ENCODE results near the gene MBD3.
"Not testable (repeated sequence)": the region's sequence is repeated elsewhere in the genome, so short reads cannot be mapped to it uniquely, and the experiment has no call there.

MBD3 gene, protein sequence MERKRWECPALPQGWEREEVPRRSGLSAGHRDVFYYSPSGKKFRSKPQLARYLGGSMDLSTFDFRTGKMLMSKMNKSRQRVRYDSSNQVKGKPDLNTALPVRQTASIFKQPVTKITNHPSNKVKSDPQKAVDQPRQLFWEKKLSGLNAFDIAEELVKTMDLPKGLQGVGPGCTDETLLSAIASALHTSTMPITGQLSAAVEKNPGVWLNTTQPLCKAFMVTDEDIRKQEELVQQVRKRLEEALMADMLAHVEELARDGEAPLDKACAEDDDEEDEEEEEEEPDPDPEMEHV

DNA sequence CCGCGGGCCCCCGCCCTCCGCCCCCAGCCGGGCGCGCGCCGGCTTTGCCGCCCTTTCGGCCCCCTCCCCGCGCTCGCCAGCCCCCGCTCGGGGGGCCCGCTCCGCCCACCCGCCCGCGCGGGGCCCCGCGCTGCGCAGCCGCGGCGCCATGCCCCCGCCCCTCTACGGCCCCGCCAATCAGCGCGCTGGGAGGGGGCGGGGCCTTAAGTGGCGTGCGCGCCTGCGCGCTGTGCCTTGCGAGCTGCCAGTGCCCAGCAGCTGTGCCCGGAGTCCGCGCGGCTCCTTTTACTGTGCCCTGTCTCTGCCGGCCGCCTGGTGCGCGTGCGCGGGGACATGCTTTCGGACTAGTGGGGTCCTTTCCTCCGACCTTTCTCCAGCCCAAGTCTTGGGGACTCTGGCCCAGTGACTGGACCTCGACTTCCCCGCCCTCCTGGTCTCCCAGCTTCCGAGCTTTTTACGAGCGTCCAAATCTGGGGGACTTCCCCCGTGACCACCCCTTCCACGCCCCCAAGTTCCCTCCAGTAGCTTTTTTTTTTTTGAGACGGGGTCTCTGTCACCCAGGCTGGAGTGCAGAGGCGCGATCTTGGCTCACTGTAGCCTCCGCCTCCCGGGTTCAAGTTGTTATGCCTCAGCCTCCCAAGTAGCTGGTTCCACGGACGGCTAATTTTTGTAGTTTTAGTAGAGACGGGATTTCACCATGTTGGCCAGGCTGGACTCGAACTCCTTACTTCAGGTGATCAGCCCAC is at the start of gene MBD3:
Gene MBD3, minus strand, starts transcription at position 111 of the 746 bp plus-strand sequence. CDS start 234 bp downstream, outside the sequence.
- in situ Hi-C loops (cut with MboI; ENCODE audit: low sequenced_read_pairs): no loop called here

DNA sequence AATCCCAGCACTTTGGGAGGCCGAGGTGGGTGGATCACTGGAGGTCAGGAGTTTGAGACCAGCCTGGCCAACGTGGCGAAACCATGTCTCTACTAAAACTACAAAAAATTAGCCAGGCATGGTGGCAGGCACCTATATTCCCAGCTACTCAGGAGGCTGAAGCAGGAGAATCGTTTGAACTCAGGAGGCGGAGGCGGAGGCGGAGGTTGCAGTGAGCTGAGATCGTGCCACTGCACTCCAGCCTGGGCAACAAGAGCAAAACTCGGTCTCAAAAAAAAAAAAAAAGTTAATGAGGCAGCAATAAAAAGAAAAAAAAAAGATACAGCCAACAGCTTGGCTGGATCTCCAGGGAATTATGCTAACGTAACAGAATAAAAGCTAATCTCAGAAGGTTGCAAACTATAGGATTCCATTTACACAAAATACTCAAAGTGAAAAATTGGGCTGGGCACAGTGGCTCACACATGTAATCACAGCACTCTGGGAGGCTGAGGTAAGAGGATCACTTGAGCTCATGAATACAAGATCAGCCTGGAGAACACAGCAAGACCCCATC is 48.3 kb upstream of the MBD3 start:
- in situ Hi-C loops (cut with MboI; ENCODE audit: low sequenced_read_pairs): not testable (repeated sequence)

DNA sequence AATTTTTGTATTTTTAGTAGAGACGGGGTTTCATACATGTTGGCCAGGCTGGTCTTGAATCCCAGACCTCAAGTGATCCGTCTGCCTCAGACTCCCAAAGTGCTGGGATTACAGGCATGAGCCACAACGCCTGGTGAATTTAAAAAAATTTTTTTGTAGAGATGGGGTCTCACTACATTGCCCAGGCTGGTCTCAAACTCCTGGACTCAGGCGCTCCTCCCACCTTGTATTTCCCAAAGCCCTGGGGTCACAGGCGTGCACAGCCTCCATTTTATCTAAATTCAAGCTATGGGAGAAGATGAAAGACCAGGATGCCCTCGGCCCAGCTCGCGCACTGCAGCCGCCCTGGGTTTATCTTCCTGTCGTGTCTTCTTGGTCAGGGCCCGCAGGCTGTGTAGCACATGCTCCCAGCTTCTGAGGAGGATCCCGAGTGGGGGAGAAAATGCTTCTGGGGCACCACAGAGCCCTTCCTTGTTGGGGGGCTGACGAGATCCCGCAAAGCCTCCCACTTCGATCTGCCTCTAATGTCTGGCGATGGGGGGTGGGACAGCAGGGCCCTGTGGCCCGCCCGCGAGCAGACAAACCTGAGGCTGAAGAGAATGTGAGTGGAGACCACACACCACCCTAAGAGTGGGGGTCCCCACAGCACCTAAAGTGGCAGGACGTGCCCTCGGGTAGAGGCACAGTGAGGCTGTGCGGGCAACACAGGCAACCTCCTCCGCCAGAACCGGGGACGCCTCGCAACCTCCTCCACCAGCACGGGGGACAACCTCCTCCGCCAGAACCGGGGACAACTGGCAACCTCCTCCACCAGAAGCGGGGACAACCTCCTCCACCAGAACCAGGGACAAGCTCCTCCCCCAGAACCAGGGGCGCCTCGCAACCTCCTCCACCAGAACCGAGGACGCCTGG is 43.9 kb upstream of the MBD3 start:
- in situ Hi-C loops (cut with MboI; ENCODE audit: low sequenced_read_pairs): no loop called here

DNA sequence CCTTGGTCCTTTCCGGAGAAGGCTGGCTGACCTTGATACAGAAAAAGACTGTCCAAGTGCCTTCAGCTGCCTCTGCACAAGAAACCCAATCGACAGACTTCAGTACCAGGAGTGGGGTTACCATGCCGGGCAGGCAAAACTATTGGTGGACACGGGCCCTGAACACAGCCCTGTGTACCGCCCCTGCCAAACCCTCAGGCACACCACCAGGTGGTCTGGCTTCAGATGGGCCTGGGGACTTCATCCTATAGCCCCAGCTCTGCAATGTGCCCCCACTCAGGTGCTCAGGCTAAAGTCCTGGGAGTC is 42.2 kb upstream of the MBD3 start:
- in situ Hi-C loops (cut with MboI; ENCODE audit: low sequenced_read_pairs): no loop called here

DNA sequence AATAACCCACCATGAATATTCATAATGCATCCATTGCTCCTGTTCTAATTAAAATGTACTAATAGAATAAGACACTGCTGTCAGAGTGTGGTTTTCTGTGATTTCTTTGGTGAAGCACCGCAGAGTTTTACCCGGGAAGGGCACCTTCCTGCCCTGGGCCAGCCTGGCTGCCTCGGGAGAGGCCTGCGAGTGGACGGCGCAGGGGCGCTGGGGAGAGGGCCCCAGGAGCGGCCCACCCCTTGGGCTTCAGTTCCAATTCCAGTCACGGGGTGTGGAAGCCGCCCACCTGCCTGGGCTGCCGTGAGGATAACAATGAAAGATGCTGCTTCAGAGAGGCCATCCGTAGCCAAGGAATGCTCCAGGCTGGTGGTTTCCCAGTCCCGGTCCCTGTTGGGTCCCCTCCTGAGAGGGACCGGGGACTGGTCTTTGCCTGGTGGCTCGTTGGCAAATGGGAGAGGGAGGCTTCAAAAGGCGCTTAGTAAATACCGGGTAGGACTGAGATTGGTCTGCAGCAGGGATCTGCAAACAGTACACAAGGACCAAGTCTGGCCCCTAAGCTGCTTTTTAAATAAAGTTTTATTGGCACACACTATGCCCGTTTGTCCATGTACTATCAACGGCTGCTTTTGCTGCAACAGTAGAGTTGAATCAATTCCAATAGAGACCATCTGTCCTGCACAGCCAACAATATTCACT is 41.7 kb upstream of the MBD3 start:
- in situ Hi-C loops (cut with MboI; ENCODE audit: low sequenced_read_pairs): no loop called here

DNA sequence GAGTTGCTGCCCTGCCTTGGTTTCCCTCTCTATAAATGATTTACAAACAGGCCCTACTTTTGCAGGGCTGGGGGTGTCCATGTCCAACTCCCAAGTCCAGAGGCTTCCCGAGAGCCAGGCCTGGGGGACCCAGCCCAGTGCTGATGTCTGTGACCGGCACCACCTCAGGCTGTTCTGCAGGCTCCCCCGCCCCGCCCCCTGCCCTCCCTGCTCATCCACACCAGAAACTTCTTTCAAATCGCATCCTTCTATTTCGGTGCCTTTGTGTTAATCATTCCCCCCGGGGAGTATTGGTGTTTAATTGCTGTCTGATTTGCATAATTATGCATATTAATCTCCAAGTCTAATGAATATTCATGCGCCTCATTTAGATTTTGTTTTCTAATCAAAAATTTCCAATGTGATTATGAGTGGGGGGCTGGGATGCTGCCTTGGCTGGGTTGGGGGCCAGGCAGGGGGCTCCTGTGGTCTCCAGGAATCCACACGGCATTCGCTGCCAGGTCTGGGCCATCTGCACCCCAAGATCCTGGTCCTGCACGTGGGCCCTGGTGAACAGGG is 40.7 kb upstream of the MBD3 start:
- in situ Hi-C loops (cut with MboI; ENCODE audit: low sequenced_read_pairs): no loop called here

DNA sequence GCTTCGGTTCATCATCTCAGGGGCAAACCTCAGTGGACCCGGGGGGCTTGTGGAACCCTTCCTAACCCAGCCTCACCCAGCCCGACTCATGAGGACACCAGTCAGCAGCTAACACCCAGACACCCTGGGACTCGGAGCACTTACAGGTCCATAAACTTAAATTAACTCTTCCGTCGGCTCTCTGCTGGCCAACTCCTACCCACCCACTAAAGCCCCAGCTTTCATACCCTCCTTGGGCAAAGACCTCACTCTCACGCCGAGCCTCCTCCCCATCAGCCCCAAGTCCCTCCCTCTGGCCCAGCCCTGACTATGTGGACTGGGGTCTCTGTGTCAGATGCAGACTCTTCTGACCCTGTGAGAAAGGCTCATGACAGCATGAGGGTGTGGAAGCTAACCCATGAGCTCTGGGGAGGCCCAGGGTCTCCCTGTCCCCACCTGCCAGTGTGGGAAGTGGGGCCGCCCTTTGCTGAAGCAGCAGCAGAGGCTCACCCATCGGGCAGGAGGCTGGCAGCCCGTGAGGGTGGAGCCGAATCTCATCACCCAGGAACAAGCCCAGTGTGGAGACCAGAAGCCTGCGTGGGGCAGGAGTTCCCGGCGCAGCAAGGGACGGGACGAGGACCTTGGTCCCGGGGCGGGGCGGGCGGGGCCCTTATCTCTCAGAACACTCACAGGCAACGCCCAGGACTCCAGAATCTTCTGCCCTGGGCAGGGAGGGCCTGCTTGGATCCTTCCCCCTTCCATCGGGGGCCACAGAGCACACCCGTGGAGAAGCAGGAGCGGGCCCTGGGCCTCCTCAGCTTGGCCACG is 40.0 kb upstream of the MBD3 start:
- in situ Hi-C loops (cut with MboI; ENCODE audit: low sequenced_read_pairs): no loop called here

DNA sequence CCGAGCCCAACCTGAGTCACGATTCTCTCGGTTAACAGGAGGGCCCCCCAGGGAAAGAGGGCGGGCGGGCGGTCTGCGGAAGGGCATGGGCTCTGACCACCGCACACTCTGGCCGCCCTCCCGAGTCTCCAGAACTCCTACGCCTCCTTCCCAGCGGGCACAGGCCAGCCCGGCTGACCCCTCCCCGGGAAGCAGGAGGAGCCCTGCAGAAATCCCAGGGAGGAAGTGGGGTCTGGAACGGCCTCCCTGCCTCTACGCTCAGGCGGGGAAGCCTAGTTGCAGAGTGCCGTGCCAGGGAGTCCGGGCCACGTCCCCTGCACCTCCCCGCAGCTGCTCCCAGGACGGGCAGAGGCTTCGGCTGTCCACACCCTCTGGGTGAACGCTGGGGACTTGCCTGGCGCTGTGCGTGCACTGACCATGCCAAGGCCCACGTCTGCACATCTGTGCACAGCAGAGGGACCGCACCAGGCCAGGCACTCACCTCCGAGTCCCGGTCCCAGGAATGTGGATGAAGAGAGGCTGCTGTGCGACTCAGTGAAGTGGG is 39.0 kb upstream of the MBD3 start:
- in situ Hi-C loops (cut with MboI; ENCODE audit: low sequenced_read_pairs): no loop called here

DNA sequence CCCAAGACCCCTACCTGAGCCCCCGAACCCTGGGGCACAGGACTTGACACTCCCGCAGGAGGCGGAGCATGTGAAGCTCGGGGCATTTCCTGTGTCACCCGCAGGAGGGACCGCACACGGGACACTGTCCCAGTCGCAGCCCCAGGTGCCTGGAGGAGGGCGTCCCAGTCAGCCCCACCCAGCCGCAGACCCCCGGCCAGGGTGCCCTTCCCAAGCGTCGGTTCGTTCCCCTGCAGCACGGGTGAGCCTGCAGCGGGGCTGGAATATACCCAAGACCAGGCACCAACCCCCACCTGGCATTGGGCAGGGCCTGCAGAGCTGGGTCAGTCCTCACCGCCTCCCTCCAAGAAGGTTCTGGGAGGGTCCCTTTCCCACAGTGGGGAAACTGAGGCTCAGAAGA is 38.1 kb upstream of the MBD3 start:
- in situ Hi-C loops (cut with MboI; ENCODE audit: low sequenced_read_pairs): no loop called here

DNA sequence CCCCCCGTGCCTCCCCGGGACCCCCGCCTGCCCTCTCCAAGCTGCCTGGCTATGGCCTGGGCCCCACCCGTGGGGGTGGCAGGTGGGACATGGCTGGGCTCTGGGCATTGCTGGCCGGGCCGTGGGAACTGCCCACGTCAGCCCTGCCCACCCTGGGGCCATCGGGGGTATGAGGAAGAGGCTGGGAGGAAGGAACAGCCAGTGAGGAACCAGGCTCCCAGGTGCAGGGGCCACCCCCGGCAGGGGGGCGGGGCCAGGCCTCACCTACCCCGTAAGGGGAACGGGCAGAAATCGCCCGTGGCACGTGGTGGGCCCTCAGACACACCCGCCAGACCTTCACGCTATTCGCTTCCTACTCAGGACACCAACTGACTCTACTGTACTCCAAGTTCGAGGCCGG is 37.3 kb upstream of the MBD3 start:
- in situ Hi-C loops (cut with MboI; ENCODE audit: low sequenced_read_pairs): no loop called here

DNA sequence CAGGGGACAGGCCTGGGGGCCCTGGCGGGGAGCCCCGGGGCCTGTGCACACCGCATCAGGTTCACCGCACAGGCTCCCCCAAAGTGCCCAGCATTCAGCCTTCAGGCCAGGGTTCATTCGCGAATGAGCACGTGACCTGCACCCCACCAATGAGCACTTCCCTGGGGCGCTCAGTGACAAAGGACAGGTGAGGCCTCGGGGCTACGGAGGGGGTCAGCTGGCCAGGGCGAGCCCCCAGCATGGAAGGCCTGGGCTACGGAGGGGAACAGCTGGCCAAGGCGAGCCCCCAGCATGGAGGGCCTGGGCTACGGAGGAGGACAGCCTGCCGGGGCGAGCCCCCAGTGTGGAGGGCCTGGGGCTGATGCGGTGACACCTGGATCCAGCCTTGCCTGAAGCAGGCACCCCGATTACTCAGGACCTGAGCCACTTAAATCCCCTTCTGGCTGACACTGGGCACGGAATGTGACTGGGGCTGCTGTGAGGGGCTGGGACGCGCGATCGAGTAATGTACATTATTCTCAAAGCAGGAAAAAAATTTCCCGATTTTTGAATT is 36.7 kb upstream of the MBD3 start:
- in situ Hi-C loops (cut with MboI; ENCODE audit: low sequenced_read_pairs): no loop called here

DNA sequence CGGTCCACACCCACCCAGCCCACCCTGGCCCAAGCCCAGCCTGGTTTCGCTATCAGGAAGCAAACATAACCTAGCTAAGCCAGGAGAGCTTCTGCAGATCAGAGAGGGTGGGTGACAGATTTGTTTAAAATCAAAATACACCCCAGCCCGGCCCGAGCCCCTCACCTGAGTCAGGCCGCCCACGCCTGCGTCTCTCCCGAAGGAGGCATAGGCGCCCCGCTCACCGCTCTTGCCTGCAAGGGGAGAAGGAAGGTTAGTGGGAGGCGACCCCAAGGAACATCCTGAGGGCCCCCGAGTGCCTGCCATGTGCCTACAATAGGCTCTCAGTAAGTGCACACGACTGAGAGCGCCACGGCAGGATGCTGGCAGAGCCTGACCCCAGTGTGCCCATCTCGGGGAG is 34.5 kb upstream of the MBD3 start:
- in situ Hi-C loops (cut with MboI; ENCODE audit: low sequenced_read_pairs): no loop called here

DNA sequence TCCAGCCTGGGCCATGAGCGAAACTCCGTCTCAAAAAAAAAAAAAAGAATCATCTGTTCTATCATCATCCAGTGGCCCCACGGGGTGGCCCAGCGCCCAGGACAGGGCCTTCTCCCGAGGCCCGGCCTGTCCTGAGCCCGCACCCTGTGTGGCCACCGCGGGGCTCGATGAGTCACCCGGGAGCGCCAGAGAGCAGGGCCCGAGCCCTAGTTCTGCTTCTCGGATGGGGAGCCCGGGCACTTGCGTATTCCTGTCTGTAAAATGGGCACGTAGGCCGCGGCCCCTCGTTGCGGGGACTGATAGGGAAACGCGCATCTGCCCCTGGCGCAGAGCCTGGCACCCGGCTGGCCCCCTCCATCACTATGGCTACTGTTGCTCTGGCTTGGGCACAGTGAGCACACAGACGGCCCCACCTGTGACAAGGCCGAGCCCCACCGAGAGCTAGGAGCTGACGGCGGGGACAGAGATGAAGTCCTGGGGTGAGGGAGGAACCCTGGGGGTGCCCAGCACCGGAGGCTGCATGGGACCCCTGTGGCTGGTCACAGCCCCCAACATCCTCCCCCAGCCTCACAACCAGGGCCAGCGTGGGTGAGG is 33.8 kb upstream of the MBD3 start:
- in situ Hi-C loops (cut with MboI; ENCODE audit: low sequenced_read_pairs): no loop called here

DNA sequence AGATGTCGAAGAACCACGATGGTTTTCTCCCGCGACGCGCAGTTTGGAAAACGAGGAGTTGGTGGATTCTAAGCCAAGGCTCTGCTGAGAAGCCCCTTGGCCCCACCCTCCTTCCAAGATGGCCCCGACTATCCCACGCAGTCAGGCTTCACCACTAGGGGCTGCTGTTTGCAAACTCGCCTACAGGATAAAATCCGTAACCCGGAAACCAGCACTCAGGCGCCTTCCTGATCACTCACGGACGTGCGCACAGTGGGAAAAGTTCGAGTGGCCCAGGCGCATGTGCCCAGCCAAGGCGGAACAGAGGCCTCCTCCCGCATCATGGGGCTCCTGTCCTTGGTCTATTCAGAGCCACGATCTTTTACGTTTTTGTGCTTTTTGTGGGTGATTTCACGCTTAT is 31.8 kb upstream of the MBD3 start:
- in situ Hi-C loops (cut with MboI; ENCODE audit: low sequenced_read_pairs): no loop called here

DNA sequence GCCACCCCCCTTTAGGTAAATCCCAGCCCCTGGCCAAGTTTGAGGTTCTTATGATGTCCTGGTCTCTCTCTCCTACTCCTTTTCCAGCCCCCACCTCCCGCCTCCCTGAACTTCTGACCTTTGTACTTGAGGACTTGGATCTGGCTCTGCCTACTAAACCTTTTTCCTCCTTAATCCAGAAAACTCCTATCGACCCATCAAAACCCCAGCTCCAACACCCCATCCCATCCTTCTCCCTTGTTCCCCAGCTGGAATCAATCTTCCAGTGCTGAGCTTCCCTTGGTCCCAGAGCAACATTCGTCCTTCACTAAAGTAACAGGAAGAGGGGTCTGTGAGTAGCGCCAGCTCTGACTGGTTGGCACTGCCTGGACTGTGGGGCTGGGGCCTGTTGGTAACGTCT is 29.9 kb upstream of the MBD3 start:
- in situ Hi-C loops (cut with MboI; ENCODE audit: low sequenced_read_pairs): no loop called here

DNA sequence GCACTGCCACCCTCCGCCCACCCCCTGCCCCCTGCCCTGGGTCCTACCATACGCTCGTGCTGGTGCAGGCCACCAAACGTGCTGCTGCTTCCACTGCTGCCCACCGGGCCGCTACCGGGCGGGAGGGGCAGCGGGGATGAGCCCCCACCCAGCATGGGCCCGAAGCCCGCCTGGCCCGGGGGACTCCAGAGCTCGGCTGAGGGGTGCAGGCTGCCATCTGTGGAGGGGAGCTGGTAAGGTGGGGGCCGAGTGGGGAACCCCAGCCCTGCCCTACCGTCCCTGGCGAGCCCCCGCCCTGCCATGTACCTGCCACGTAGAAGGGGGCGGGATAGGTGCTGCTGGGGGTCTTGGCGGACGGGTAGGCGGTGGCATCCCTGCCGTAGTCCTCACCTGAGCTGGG is 29.3 kb upstream of the MBD3 start:
- in situ Hi-C loops (cut with MboI; ENCODE audit: low sequenced_read_pairs): no loop called here

DNA sequence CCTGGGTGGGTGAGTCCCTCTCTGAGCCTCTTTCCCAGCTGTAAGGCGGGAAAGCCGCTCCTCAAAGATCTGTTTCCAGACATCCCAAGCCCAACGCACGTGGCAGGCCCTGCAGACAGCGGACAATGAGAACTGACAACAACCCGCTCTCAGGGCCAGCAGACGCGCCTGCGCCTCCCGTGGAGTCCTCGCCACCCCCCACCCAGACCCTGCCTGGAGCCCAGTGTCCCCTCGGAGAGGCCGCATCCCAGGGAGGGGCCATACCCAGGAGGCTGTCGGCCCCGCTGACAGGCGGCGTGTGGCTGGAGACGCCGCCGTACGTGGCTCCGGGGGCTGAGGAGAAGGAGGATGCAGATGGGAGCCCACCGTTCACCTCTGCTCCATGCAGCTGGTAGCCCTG is 28.9 kb upstream of the MBD3 start:
- in situ Hi-C loops (cut with MboI; ENCODE audit: low sequenced_read_pairs): no loop called here

DNA sequence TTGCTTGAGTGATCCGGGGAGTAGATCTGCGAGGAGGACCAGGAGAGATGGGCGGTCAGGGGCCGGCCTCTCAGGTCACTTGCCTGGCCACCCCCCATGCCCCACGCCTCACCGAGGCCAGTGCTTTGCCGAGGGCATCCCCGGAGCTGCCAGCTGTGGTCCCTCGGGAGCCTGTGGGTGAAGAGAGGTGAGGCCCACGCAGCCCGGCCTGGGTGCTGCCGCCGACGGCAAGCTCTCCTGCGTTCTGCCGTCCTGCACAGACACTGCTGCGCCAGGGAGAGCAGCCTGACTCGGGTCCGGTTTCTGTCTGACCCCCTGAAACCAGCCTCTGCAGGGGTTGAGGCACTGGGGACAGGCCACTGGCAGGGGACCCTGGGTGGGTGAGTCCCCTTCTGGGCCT is 28.4 kb upstream of the MBD3 start:
- in situ Hi-C loops (cut with MboI; ENCODE audit: low sequenced_read_pairs): no loop called here

DNA sequence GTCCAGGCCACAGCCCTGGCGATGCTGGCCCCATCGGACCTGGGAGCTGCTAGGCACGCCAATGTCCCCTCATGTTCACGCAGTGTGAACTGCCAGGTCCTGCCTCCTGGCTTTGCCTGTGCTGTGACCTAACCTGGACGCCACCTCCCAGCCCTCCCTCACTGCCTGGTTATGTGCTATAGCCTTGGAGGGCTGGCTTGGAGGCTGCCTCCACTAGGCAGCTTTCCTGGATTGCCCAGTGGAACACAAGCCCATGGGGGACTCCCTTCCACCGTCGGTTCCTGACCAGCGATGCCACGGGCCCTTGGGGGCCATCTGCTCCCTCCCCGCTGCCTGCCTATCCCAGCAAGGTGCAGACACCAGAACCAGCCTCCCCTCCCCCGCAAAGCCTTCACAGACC is 27.8 kb upstream of the MBD3 start:
- in situ Hi-C loops (cut with MboI; ENCODE audit: low sequenced_read_pairs): no loop called here
